OCI-M1 (cell line): ENCODE results near the gene ZNF415.
"Not testable (repeated sequence)": the region's sequence is repeated elsewhere in the genome, so short reads cannot be mapped to it uniquely, and the experiment has no call there.

Experiments
- DNase-seq: peaks from one replicate; lab custom pipeline; 2025; lab: John Stamatoyannopoulos, UW

The ZNF415 gene

DNA sequence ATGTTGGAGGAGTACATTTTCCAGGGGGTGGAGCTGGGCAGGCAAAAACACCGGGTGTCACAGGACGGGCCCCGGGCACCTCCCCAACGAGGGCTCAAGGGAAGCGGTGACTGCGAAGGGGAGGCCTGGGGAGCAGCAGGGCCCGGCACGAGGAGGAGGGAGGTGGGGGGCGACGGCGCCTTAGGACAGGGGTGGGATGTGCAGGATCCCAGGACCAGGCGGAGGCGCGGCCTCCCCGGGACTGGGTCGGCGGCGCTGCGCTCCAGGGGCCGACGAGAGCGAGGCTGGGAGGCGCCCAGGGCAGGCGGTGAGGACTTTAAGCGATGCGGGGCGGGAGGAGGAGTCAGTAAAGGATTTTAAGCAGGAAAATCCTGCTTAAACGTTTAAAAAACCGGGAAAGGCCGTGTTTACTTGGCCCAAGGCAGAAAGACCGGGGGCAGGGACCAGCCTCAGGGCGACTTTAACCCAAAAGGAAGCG, 29.9 kb downstream of the ZNF415 start:
- DNase-seq, result no peak

DNA sequence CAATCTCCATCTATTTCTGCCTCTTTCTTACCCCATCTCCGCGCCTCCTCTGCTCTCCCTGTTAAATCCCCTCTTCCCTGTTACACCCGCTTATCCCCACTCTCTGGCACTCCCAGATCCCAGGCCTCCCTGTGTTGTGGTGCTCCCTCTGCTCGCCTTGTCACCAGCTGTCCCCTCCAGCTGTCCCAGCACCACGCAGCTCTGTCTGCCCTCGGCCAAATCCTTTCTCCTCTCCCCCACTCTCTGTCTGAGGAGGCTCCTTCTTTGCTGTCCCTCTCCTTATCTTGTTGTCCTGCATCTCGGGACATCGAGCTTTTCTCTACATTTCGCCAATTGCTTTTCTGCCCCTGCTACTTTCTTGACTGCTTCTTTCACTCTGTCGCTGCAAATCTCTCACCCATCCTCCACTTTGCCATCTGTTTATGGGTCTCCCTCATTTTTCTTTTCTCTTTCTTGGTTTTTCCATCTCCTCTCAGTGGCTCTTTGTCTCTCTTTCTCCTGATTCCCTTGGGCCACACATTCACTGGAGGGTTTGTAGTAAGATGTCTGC, 30.4 kb downstream of the ZNF415 start:
- peak; percentile 45 for DNase-seq

DNA sequence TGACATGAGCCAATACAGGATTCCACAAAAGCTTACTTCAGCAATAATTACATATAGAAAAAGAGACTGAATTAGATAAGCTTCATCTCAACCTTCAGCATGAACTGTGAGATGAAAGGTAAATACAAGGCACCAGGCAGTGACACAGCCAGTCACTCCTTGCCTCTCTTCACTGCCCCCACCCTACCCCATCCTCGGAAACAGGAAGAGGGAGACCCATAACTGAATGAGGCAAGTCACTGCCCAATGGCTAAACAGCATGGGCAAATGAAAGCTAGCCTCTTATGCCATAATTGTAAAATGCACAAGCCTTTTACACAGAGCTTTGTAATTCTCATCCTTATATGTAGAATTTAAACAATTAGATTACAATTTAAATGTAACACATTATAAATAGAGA, 31.2 kb downstream of the ZNF415 start:
- peak; percentile 65 for DNase-seq

DNA sequence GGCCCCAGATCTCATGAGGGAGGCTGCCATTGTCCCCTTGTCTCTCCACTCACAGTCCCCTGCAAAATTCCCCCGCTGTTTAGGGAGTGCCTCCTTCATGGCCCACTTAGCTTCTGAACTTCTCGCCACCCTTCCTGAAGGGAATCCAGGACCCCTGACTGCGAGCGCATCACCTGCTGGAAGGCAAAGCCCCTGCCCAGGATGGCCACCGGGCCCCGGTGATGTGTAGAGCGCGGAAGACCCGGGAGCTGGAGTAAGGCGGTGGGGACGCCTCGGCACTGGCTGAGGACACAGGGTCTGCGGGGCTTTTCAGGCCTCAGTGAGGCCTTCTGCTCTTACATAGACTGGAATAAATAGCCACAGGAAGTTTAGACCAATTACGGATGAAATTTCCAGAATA, 34.1 kb downstream of the ZNF415 start:
- DNase-seq, result not testable (repeated sequence)

DNA sequence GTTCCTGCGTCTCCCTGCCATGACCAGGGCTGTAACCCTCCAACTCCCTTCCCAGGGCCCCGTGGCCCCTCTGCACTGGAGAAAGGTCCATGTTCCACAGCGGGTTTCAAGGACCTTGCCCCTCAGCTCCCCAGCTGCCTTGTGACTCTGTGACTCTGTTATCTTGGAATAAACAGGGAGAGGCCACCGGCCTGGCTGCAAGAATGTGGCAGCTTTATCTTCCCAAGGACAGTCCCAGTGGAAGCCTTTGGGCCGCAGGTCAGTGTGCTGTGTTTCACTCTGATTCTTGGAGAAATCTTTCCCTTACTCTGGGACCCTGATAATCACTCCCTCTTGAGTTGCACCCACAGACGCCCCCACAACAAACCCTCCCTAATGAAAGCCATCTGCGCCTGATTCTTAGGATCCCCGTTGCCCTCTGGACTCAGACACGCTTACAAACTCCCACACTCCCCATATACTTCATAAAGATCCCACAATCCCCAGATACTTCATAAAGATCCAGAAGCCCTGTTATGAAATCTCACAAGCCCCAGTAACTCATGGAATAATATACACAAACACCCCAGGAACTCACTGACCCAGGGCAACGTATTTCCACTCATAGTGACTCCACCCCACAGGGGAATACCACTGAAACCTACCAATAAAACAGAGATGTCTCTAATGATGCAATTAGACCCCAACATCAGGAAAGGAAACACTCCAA, 35.6 kb downstream of the ZNF415 start:
- not testable (repeated sequence) for DNase-seq

DNA sequence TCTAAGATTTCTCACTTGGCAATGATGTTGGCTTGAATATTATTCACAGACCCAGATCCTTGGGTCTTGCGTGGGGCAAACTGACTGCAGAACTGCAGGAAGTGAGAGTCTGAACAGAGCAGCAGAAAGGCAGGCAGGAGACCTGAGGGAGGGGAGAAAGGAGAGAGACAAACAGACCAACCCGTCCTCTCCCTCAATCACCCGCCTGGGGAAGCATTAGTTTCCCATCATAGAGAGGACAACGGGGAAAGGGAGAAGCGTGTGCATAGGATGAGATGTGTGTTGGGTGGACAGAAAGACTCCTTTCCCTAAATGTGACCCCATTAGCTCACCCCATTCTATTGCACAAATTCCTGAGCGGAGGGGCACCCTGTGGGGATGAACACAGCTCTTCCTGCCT, 36.1 kb downstream of the ZNF415 start:
- not testable (repeated sequence) for DNase-seq

DNA sequence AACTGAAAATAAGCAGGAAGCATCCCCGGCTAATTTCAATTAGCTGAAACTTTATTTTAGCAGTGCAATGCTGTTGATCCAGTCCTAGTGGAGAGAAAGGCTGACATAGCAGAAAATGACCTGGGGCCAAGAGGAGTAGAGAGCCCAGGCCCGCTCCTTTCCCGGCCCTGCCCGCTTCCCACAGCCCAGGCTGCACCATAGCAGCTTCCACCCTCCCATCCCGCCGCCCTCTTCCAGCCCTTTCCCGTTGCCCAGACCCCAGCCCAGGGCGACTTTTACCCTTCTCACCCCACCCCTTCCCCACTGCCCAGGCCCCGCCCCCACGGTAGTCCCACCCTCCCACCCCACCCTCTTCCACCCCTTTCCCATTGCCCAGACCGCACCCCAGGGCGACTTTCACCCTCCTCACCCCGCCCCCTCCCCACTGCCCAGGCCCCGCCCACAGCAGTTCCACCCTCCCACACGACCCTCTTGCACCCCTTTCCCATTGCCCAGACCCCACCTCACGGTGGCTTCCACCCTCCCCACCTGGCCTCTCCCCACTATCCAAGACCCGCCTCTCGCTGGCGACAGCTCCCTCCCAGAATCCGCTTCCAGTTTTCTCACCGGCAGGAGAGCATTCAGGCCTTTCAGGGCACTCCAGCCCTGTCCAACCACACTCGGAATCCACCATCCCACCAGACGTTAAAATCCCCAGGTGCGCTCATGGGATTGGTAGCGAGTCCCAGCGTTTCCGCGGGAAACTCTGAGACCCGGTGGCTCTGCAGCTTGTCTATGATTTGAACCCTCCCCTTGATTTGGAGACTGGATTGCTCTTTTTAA, 37.7 kb downstream of the ZNF415 start:
- no peak for DNase-seq

DNA sequence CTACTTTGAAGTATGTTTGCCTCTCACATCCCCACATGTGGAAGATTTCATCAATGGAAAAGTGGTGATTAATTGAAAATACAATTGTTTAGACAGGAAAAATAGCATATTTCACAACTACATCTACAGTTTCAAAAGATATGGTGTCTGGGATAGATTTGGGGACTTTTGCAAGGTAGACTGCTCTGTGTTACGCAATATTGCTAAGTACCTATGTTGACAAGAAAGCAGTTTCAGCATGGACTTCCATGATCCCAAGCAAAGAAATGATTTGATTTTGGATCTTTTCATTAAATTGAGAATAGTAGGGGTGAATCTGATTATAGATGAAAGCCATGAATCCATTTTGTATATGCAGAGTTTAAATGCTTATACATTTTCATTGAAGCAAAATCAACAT, 40.0 kb downstream of the ZNF415 start:
- no peak for DNase-seq

DNA sequence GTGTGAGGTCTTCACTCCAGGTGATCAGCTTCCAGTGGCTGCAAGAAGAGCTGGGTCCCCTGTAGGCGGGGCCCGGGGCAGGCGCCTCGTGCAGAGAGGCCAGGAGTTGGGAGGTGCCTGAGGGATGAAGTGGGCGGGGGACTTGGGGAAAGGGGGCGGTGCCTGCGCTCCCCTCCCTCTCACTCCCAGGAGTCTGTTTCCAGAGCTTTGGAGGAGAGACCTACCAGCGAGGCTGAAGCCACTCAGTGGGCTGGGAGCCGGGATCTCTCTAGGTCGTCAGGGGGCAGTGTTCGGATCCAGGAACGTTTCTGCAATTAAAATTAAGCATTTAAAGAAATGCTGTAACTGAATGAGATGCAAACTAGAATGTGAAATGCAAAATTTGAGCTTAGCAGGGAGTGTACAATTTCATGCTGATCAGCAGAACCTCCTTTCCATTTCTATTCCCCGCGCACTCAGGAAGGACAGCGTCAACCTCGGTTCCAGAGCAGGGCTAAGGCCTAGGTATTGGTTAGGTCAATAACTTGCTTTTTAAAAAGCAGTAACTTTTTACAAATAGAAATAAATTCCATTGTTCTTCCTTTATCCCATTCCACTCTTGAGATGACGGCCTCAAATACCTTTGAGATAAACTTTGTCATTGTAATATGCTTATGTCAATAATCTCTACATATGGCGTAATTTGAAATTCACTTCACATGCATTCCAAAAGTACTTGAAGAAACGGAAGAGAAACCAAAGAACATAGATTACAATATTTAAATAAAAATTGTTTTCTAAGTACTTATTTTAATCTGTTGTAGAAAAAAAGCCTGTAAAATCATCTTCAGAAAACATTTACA, 41.1 kb downstream of the ZNF415 start:
- DNase-seq, result no peak

DNA sequence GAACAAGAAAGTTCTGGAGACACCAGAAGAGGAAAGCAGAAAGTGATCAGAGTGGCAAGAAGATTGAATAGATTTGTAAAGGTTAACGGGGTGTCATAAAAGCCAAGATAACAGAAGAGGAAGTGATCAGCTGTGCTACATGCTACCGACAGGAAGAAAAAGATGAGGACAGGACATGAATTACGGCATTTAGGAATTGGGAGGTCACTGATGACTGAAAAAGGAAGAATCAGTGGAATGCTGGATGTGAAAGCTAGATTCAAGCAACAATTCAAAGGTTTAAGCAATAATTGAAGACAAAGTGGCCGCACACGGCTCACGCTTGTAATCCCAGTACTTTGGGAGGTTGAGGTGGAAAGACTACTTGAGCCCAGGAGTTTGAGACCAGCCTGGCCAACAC, 44.6 kb downstream of the ZNF415 start:
- DNase-seq, result no peak

DNA sequence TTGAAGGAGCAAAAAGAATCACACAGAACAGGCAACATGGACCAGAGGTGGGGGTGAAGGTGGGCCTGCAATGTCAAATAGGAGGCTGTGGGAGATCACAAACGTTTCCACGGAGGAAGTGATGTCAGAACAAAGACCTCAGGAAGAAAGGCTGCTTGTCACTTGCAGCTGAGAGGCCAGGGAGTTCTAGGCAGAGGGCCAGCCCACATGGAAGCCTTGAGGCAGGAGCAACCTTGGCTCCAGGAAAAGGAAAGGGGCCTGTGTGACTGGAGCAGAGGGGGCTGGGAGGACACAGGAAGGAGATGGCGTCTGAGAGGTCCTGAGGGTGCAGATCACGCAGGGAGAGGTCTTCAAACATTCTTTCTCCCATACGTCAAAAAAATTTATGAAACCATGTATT, 45.8 kb downstream of the ZNF415 start:
- no peak for DNase-seq

DNA sequence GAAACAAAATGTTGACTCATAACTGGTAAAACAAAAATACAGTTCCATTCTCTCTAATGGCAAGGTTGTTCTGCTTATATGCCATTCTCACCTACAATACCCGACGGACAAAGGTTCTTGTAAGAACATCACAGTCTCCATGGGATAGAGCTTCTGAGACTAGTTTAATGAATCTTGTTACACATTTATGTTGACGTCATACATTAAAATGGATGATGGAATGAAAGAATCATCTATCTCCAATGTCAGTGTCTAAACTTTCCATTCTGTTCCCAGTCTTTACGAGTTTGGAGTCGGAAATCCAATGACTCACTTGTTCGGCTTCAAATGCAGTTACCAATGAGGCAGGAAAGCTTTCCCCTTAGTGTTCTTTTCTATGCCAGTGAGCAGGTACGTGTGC, 47.2 kb downstream of the ZNF415 start:
- no peak for DNase-seq

DNA sequence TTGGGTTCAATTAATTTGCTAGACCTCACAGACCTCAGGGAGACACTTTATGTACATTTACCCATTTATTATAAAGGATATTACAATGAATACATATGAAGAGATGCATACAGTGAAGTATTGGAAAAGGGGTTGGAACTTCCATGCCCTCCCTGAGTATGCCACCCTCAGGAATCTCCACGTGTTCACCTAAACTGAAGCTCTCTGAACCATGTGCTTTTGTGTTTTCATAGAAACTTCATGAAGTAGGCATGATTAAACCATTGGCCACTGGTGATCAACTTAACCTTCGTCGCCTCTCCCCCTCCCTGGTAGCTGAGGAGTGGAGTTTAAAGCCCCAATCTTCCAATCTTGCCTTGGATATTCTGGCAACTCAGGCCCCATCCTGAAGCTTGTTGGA, 49.8 kb downstream of the ZNF415 start:
- DNase-seq, result no peak

DNA sequence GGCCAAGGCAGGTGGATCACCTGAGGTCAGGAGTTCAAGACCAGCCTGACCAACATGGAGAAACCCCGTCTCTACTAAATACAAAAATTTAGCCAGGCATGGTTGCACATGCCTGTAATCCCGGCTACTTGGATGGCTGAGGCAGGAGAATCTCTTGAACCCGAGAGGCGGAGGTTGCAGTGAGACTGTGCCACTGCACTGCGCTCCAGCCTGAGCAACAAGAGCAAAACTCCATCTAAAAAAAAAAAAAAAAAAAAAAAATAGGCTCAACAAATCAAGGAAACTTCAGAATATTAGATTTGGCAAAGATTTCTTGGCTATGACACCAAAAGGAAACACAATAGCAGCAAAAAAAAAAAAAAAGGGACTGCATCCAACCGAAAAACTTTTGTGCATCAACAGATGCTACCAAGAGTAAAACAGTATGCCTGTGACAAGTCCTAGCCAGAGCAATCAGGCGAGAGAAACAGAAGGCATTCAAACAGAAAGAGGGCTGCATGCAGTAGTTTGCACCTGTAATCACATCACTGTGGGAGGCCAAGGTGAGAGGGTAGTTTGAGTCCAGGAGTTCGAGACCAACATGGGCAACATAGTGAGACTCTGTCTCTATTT, 53.3 kb downstream of the ZNF415 start:
- no peak for DNase-seq

DNA sequence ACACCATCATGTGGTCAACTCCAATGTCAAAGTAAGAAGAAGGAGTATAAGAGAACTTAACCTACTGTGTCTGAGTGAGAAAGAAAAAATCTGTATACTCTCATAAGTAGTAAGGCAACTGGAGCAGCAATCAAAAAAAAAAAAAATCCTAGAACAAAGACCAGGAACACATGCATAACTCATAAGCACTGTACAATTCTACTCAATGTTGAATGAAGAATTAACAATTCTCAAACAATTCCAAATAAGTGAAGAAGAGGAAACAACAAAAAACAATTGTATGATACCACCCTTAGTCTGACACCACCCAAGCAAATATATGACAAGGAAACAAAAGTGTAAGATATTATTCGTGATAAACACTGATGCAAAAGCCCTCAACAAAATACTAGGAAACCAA, 54.0 kb downstream of the ZNF415 start:
- DNase-seq, result no peak

DNA sequence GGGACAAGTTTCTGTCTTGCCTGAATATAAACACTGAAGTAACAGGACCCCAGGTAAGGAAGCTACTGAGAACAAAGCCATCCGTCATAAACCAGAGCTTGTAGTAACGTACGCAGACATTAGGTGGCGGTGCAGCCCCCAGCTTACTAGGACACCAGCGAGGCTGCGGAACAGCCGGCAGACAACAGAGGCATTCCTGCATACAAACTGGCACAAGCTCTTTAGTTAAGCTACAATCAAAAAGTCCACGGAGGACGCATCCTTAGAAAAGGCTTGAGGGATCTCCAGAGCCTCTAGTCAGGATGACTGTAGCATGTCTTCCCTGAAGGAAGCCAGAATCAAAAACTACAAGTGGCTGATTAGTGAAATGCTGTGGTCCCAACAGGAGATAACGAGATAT, 55.7 kb downstream of the ZNF415 start:
- DNase-seq, result no peak

DNA sequence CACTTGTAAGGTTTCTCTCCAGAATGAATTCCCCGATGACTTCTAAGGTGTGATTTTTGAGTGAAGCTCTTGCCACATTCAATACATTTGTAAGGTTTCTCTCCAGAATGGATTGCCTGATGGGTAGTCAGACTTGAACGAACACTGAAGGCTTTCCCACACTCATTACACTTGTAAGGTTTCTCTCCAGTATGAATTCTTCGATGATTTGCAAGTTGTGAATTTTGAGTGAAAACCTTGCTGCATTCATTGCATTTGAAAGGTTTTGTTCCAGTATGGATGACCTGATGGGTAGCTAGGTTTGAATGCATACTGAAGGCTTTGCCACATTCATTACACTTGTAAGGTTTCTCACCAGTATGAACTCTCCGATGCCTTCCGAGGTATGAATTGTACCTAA, 63.9 kb downstream of the ZNF415 start:
- no peak for DNase-seq

DNA sequence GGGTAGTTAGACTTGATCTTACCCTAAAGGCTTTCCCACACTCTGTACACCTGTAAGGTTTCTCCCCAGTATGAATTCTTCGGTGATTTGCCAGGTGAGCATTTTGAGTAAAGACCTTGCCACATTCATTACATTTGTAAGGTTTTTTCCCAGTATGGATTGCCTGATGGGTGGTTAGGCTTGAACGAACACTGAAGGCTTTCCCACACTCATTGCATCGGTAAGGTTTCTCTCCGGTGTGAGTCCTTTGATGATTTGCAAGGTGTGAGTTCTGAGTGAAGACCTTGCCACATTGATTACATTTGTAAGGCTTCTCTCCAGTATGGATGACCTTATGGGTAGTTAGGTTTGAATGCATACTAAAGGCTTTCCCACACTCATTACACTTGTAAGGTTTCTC, 64.5 kb downstream of the ZNF415 start:
- no peak for DNase-seq

DNA sequence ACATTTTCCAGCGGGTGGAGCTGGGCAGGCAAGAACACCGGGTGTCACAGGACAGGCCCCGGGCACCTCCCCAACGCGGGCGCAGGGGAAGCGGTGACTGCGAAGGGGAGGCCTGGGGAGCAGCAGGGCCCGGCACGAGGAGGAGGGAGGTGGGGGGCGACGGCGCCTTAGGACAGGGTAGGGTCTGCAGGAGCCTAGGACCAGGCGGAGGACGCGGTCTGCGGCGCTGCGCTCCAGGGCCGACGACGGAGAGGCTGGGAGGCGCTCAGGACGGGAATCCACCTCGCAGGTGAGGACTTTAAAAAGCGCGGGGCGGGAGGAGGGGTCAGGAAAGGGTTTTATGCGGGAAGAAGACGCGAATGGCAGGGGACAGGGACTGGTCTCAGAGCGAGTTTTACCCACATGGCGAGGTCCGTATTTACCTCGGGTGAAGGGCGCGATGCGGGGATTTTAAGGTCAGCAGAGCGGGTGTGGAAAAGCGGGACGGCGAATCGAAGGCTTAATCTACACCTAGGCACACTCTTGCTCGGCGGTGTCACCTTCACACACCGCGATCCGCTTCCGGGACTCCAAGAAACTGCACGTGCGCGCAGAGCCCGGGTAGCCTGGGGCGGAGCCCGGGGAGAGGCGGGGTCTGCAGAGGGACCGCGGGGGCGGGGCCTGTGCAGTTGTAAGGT, 74.7 kb downstream of the ZNF415 start:
- DNase-seq, result no peak
